Left lobe of liver (tissue), 2 donors: ENCODE data around the gene PTPRM. TPM values are rescaled to one million over a fixed set of nuclear protein-coding genes. Genes with fewer than 3 reads are reported as not detected.

ENCODE experiments used
- ATAC-seq: fragments of 200-7000 bp; cut with Tn5 transposase; one replicate; pipeline ENCODE4 v1.9.1; 2020; ENCODE audit warnings: mild to moderate bottlenecking, moderate library complexity
- DNase-seq: peaks from one replicate; pipeline ENCODE4 v3.0.0-alpha.2; 2020; ENCODE audit warnings: low spot score
- total RNA-seq: library from RNA; stranded (reverse); gene quantifications from one replicate; pipeline ENCODE4 v1.2.1, GENCODE V29; 2021
- donor health status: DM: no; HTN: no; CAD: no; lungs with moderate emphysema.
- donor health status: DM: no; HTN: yes; CAD: no.

The PTPRM gene
- total RNA-seq, 1 donor from 2014 or later = 34.7 TPM

GRCh38 chr18:7919565-7919964 lies 352.4 kb downstream of the PTPRM start:
- DNase-seq (no peak), ATAC-seq (no peak)

- peak; percentile 80 for ATAC-seq
- DNase-seq = peak; percentile 55
These were observed 354.9 kb downstream of the PTPRM start for GRCh38 chr18:7921938-7922587.

- DNase-seq (no peak), ATAC-seq (peak; percentile 18)
These were observed 356.0 kb downstream of the PTPRM start for GRCh38 chr18:7923105-7923504.

- ATAC-seq (no peak), DNase-seq (no peak)
These were observed 357.5 kb downstream of the PTPRM start for GRCh38 chr18:7924616-7925015.

GRCh38 chr18:7926526-7926925 lies 359.4 kb downstream of the PTPRM start:
- ATAC-seq (peak; percentile 82), DNase-seq (no peak)

GRCh38 chr18:7927119-7927518 lies 360.0 kb downstream of the PTPRM start:
- DNase-seq = no peak

GRCh38 chr18:7931763-7932162 lies 364.6 kb downstream of the PTPRM start:
- ATAC-seq (no peak), DNase-seq (no peak)

More at GRCh38 chr18:7927119-7927518, 360.0 kb downstream of the PTPRM start:
- no peak for ATAC-seq

GRCh38 chr18:7937268-7937667 lies 370.2 kb downstream of the PTPRM start:
- ATAC-seq (no peak), DNase-seq (no peak)

- DNase-seq (no peak), ATAC-seq (no peak)
These were observed 372.4 kb downstream of the PTPRM start for GRCh38 chr18:7939521-7939920.

- DNase-seq (no peak), ATAC-seq (no peak)
These were observed 373.3 kb downstream of the PTPRM start for GRCh38 chr18:7940379-7940778.

- DNase-seq (no peak), ATAC-seq (no peak)
These were observed 373.9 kb downstream of the PTPRM start for GRCh38 chr18:7940971-7941370.

- ATAC-seq = peak; percentile 38
- DNase-seq = no peak
These were observed 374.4 kb downstream of the PTPRM start for GRCh38 chr18:7941533-7941932.

GRCh38 chr18:7945882-7946281 lies 378.8 kb downstream of the PTPRM start:
- DNase-seq = no peak

GRCh38 chr18:7946734-7947377 lies 379.7 kb downstream of the PTPRM start:
- no peak for DNase-seq
- peak; percentile 46 for ATAC-seq

More at GRCh38 chr18:7945882-7946281, 378.8 kb downstream of the PTPRM start:
- no peak for ATAC-seq

- ATAC-seq = no peak
These were observed 383.4 kb downstream of the PTPRM start for GRCh38 chr18:7950380-7951136.

GRCh38 chr18:7953095-7953958 lies 386.2 kb downstream of the PTPRM start:
- ATAC-seq = peak; percentile 48
- no peak for DNase-seq

More at GRCh38 chr18:7950380-7951136, 383.4 kb downstream of the PTPRM start:
- no peak for DNase-seq

- ATAC-seq (no peak), DNase-seq (no peak)
These were observed 387.1 kb downstream of the PTPRM start for GRCh38 chr18:7954238-7954637.

GRCh38 chr18:7955175-7955574 lies 388.1 kb downstream of the PTPRM start:
- ATAC-seq = no peak
- DNase-seq = no peak

- no peak for ATAC-seq
- DNase-seq = no peak
These were observed 390.2 kb downstream of the PTPRM start for GRCh38 chr18:7957297-7957696.

GRCh38 chr18:7958081-7958896 lies 391.2 kb downstream of the PTPRM start:
- ATAC-seq = no peak
- no peak for DNase-seq
